ENCODE data around the gene JAKMIP3.

JAKMIP3 gene

GRCh38 chr10:132040046-132040445 is 25.7 kb upstream of the JAKMIP3 start:
- H3K4me3 ChIP-seq (ENCODE audit: low read depth, low read length), result no peak overlapping the region
- TF ChIP-seq, protein P1, sequence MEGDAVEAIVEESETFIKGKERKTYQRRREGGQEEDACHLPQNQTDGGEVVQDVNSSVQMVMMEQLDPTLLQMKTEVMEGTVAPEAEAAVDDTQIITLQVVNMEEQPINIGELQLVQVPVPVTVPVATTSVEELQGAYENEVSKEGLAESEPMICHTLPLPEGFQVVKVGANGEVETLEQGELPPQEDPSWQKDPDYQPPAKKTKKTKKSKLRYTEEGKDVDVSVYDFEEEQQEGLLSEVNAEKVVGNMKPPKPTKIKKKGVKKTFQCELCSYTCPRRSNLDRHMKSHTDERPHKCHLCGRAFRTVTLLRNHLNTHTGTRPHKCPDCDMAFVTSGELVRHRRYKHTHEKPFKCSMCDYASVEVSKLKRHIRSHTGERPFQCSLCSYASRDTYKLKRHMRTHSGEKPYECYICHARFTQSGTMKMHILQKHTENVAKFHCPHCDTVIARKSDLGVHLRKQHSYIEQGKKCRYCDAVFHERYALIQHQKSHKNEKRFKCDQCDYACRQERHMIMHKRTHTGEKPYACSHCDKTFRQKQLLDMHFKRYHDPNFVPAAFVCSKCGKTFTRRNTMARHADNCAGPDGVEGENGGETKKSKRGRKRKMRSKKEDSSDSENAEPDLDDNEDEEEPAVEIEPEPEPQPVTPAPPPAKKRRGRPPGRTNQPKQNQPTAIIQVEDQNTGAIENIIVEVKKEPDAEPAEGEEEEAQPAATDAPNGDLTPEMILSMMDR (IDR thresholded peaks at IDR 0.05; ENCODE audit: low read depth, low read length, missing control alignments), result no peak
- DNase-seq (ENCODE audit: low read depth), result no peak
- in situ Hi-C loops (cut with HindIII; ENCODE audit: low sequenced_read_pairs), result no loop called here

GRCh38 chr10:132041340-132041739 is 24.4 kb upstream of the JAKMIP3 start:
- in situ Hi-C loops (cut with HindIII; ENCODE audit: low sequenced_read_pairs), result no loop called here
- DNase-seq (ENCODE audit: low read depth), result no peak
- TF ChIP-seq, protein P1 (IDR thresholded peaks at IDR 0.05; ENCODE audit: low read depth, low read length, missing control alignments), result no peak
- H3K4me3 ChIP-seq (ENCODE audit: low read depth, low read length), result no peak overlapping the region

GRCh38 chr10:132043861-132044695 is 21.7 kb upstream of the JAKMIP3 start:
- in situ Hi-C loops (cut with HindIII; ENCODE audit: low sequenced_read_pairs), result no loop called here
- TF ChIP-seq, protein P1 (IDR thresholded peaks at IDR 0.05; ENCODE audit: low read depth, low read length, missing control alignments), result no peak
- no peak overlapping the region for H3K4me3 ChIP-seq (ENCODE audit: low read depth, low read length)
- DNase-seq (ENCODE audit: low read depth), result no peak

DNA sequence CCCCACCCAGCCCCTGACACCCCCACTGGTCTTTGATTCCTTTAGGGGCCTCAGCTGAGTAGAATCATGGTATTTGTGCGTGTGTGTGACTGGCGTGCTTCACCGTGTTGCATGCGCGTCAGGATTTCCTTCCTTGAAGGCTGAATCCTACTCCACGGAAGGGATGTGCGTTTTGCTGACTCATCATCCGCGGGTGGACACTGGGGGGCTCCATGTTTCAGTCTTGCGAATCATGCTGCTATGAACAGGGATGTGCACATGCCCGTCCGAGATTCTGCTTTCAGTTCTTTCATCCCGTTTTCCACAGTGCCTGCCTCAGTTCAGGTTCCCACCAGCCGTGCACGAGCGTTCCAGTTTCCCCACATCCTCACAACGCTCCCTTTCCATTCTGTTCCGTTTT is 20.9 kb upstream of the JAKMIP3 start:
- TF ChIP-seq, protein P1 (IDR thresholded peaks at IDR 0.05; ENCODE audit: low read depth, low read length, missing control alignments), result no peak
- in situ Hi-C loops (cut with HindIII; ENCODE audit: low sequenced_read_pairs), result no loop called here
- DNase-seq (ENCODE audit: low read depth), result no peak
- no peak overlapping the region for H3K4me3 ChIP-seq (ENCODE audit: low read depth, low read length)

DNA sequence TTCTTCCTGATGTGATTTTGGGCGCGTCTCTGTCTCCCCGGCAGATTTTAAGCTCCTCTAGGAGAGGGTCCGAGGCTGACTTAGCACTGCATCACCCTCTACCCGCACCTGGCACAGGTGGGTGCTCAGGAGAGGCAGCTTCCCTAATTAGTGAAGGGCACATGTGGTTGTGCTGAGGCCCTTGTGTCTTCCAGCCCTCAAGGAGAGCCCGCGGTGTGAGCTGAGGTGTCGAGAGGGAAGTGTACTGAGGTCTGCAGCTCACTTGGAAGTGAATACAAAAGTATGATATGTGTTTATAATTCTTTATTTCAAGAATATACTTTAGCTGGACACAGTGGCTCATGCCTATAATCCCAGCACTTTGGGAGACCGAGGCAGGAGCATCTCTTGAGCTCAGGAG is 20.4 kb upstream of the JAKMIP3 start:
- in situ Hi-C loops (cut with HindIII; ENCODE audit: low sequenced_read_pairs), result no loop called here
- DNase-seq (ENCODE audit: low read depth), result no peak
- TF ChIP-seq, protein P1 (IDR thresholded peaks at IDR 0.05; ENCODE audit: low read depth, low read length, missing control alignments), result no peak
- no peak overlapping the region for H3K4me3 ChIP-seq (ENCODE audit: low read depth, low read length)

DNA sequence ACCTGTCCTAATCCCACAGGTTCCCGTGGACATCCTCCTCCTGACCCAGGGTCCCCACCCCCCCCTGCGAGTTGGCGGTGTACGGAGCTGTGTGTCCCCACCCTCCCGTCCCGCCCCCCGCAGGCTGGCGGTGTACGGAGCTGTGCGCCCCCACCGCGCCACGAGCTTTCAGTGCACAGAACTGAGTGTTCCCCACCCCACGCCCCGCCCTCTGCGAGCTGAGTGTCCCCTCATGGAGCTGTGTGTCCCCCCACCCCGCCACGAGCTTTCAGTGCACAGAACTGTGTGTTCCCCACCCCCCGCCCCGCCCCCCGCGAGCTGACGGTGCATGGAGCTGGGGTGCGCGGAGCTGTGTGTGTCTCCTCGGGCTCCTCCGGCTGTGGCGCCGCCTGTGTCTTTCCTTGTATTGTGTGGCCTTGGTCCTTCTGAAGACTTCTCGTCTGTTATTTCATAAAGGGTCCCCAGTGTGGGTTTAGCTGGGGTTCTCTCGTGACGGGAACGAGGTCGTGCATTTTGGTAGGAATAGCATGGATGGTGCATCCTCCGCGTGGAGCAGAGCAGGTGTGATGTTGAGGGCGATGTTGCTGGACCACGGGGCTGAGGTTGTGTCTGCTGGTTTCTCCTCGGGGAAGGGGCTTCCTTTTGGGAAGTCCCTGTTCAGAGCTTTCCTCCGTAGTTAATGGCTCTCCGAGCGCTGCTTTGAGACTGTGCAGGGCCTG is 18.0 kb upstream of the JAKMIP3 start:
- TF ChIP-seq, protein P1 (IDR thresholded peaks at IDR 0.05; ENCODE audit: low read depth, low read length, missing control alignments), result no peak
- in situ Hi-C loops (cut with HindIII; ENCODE audit: low sequenced_read_pairs), result no loop called here
- DNase-seq (ENCODE audit: low read depth), result no peak
- no peak overlapping the region for H3K4me3 ChIP-seq (ENCODE audit: low read depth, low read length)

Data from astrocyte of the cerebellum (primary cell).